Activated gamma-delta T cell treated with Interleukin-2 at 50 U/mL for 16 hours (primary cell): Measurements from ENCODE around the gene RPL37A.

Experiments
- DNase-seq: peaks from one replicate; pipeline ENCODE4 v3.0.0-alpha.2; 2020

The RPL37A gene

DNA sequence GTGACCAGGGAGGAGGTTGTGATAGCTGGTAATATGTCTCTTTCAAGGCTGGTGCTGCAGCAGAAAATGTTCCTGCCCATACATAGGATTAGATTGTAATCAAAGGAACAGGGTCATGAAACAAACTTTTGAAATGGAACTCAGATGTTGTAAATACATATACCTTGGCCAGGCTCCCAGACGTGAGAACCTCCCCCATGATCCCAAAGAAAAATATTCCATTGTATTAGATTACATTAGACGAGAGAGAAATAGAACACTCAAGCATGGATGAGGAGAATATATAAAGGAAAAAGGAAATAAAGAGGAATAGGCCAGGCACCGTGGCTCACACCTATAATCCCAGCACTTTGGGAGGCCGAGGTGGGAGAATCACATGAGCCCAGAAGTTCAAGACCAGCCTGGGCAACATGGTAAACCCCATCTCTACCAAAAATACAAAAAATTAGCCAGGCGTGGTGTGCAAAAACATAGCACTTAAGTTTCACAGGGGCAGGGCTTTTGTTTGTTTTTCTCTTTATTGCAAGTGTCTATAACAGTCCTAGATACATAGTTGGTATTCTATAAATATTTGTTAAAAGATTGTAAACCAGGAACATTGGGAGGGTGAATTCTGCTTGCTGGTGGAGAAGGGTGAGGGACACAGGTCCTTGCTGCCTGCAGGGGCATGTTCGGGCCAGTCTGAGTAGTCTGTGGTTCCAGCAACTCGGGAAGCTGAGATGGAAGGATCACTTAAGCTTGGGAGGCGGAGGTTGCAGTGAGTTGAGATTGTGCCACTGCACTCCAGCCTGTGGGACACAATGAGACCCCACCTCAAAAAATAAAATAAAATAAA is 52.8 kb downstream of the RPL37A start:
- no peak for DNase-seq

DNA sequence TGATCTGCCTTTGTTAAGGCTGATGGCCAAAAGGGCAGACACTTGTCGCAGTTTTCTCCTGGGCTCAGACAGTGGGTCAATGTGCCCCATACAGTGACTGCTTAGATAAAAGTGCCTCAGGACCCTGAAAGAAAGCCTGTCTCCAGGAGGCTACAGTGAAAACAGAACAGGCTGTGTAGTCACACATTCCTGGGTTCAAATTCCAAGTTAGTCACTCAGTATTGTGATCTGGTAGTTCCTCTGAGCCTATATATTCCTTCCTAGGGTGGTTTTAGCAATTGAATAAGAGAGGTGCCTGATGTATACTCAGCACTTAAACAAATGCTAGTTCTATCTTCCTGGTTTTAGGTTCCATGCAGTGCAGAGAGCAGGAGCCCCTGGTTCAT is 54.4 kb downstream of the RPL37A start:
- DNase-seq = no peak
